Tibial artery (tissue), 4 donors: ENCODE measurements around the gene PALM2AKAP2.

Experiments used
- DNase-seq, 2 donors: peaks; one replicate each; pipeline ENCODE4 v3.0.0-alpha.2; 2019
- H3K27ac ChIP-seq, 2 donors: fragments of 200-600 bp; sonication (generic) in 1 of 2; 1 replicate in 1 of 2; 2 replicates in 1 of 2; pipeline ENCODE4 v1.5.1; 2018 to 2019; ENCODE audit warnings: mild to moderate bottlenecking in 1 of 2
- H3K27me3 ChIP-seq, 2 donors: fragments of 200-600 bp; sonication (generic) in 1 of 2; one replicate each; pipeline versions ENCODE4 v1.5.1 to v1.6.0; 2016 to 2019
- H3K36me3 ChIP-seq, 3 donors: fragments of 200-600 bp; sonication (generic) in 2 of 3; one replicate each; pipeline ENCODE4 v1.5.1; 2016 to 2019; ENCODE audit warnings: mild to moderate bottlenecking in 2 of 3
- H3K4me1 ChIP-seq, 4 donors: fragments of 200-600 bp; sonication (generic) in 2 of 4; 1 replicate in 3 of 4; 2 replicates in 1 of 4; pipeline ENCODE4 v1.5.1; 2016 to 2019
- H3K4me3 ChIP-seq, 2 donors: fragments of 200-600 bp; sonication (generic) in 1 of 2; 1 replicate in 1 of 2; 2 replicates in 1 of 2; pipeline ENCODE4 v1.5.1; 2018 to 2019; ENCODE audit warnings: mild to moderate bottlenecking in 2 of 2
- H3K9me3 ChIP-seq, 3 donors: fragments of 200-600 bp; sonication (generic) in 1 of 3; one replicate each; pipeline ENCODE4 v1.5.1; 2016 to 2019
- intact Hi-C: fragments of 100-400 bp; cut with DNase I; formaldehyde crosslinking; loops from one replicate; pipeline ENCODE4 v1.15.0; 2023; ENCODE audit warnings: low total_unique reads
- TF ChIP-seq, protein P1 (sequence below), 2 experiments: fragments of 200-600 bp in 1 of 2; fragments of 450-650 bp in 1 of 2; IDR thresholded peaks; one replicate each; pipeline ENCODE4 v1.5.1; 2017 to 2019; ENCODE audit warnings: antibody characterized with exemption in 2 of 2, mild to moderate bottlenecking in 1 of 2, moderate library complexity in 1 of 2

Gene PALM2AKAP2

DNA sequence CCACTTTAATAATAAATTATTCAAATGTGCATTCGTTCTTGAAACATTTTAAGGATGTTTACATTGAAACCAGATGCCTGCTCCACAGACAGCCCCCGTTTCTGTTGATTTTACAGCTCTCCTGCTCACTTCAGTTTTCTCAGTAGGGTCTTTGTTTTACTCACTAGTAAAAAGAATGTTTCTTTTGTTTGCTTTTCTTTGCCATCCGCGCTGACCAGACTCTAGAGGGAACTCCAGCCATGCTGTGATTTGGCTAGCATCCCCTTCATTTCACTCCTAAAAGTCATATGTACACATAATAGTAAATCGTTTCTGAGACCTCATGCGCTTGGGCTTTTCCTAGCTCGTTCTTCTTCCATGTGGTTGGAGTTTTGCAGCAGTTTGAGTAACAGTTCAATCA lies 28.7 kb upstream of the PALM2AKAP2 start:
- H3K27ac ChIP-seq = no peak overlapping the region
- H3K36me3 ChIP-seq = no peaks in the 10 kb centered on the region
- TF ChIP-seq, protein P1, sequence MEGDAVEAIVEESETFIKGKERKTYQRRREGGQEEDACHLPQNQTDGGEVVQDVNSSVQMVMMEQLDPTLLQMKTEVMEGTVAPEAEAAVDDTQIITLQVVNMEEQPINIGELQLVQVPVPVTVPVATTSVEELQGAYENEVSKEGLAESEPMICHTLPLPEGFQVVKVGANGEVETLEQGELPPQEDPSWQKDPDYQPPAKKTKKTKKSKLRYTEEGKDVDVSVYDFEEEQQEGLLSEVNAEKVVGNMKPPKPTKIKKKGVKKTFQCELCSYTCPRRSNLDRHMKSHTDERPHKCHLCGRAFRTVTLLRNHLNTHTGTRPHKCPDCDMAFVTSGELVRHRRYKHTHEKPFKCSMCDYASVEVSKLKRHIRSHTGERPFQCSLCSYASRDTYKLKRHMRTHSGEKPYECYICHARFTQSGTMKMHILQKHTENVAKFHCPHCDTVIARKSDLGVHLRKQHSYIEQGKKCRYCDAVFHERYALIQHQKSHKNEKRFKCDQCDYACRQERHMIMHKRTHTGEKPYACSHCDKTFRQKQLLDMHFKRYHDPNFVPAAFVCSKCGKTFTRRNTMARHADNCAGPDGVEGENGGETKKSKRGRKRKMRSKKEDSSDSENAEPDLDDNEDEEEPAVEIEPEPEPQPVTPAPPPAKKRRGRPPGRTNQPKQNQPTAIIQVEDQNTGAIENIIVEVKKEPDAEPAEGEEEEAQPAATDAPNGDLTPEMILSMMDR (IDR thresholded peaks at IDR 0.05) = no peak
- H3K9me3 ChIP-seq = no peaks in the 10 kb centered on the region
- no peak overlapping the region for H3K4me3 ChIP-seq
- peaks cover 0 to 23% (median 6%) of the 10 kb centered on the region in 4 donors for H3K4me1 ChIP-seq
- intact Hi-C loops = no loop called here
- no peaks in the 10 kb centered on the region for H3K27me3 ChIP-seq
- DNase-seq = no peak

DNA sequence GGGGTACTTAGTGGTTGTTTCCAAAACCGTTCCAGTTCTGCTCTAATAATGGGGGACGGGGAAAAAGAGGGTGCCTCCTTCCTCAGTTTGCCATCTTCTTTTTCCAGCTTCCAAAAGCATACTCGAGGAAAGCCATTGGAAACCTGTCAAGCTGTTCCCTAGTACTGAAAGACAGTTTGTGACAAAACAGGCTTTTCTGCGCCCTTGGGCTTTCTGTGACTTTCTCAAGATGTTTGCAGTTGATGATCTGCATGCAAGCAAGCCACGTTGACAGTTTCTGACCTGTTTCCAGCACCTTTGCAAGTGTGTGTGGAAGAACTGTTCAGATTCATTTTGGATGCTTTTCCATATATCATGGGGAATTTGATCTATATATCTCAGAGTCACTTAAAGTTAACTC lies 26.7 kb upstream of the PALM2AKAP2 start:
- Histone ChIP-seq H3K4me3 (no peak overlapping the region), H3K27me3 (no peaks in the 10 kb centered on the region), H3K36me3 (no peaks in the 10 kb centered on the region), H3K4me1 (peaks cover 0 to 15% (median 3%) of the 10 kb centered on the region in 4 donors), H3K27ac (no peak overlapping the region), H3K9me3 (no peaks in the 10 kb centered on the region)
- TF ChIP-seq, protein P1 (IDR thresholded peaks at IDR 0.05) = no peak
- intact Hi-C loops = no loop called here
- DNase-seq = no peak

DNA sequence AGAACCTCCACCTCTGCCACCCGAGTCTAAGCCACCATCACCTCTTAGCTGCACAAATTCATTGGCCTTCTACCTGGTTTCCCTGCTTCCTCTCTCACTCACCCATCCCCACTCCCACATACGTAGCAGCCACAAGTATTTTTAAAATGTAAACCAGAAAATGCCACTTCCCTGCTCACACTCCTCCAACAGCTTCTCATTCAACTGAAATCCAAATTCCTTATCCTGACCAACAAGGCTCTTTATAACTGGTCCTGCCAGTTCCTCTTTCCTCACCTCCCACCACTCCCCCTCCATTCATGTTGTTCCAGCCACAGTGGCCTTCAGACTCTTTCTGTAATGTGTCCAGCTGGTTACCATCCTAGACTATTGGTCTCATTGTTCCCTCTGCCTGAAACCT lies 25.0 kb upstream of the PALM2AKAP2 start:
- intact Hi-C loops = no loop called here
- H3K4me3 ChIP-seq = no peak overlapping the region

DNA sequence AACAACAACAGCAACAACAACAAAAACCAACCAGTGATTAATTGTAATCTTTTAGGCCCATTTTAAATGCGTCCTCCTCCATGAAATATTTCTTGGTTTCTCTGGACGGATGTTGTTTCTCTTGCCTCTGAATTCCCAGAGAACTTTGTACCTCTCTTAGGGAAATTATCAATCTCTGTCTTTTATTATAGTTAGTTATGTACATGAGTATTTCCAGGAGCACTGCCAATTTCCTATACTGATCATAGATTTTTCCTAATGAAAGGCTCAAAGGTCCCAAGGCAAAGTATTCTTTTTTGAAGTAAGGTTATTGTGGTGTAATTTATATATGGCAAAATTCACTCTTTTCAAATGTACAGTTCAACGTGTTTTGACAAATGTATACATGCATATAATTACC lies 20.4 kb upstream of the PALM2AKAP2 start:
- intact Hi-C loops = no loop called here
- Histone ChIP-seq H3K36me3 (no peaks in the 10 kb centered on the region), H3K4me1 (no peaks in the 10 kb centered on the region), H3K27me3 (no peaks in the 10 kb centered on the region), H3K4me3 (no peak overlapping the region), H3K9me3 (no peaks in the 10 kb centered on the region), H3K27ac (no peak overlapping the region)
- DNase-seq = no peak
- TF ChIP-seq, protein P1 (IDR thresholded peaks at IDR 0.05) = no peak

More for the DNA sequence above, 25.0 kb upstream of the PALM2AKAP2 start:
- Histone ChIP-seq H3K27ac (no peak overlapping the region), H3K36me3 (no peaks in the 10 kb centered on the region), H3K9me3 (no peaks in the 10 kb centered on the region), H3K4me1 (peaks cover 0 to 15% (median 3%) of the 10 kb centered on the region in 4 donors), H3K27me3 (no peaks in the 10 kb centered on the region)
- no peak for DNase-seq
- TF ChIP-seq, protein P1 (IDR thresholded peaks at IDR 0.05) = no peak

DNA sequence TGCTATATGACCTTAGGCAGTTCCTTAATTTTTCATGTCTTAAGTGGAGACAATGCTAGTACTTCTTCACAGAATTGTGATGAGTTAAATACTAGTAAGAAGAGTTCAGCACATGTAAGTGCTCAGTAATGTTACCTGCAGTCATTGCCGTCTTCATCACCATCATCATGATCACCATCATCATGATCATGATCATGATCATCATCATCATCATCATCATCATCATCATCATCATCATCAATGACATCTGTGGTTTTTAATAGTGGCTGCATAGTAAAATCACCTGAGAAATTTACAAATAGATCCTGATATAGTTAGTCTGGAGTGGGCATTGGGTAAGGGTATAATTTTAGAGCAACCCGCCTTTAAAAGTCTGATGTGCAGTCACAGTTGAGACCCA lies 14.7 kb upstream of the PALM2AKAP2 start:
- intact Hi-C loops = no loop called here
- Histone ChIP-seq H3K9me3 (no peaks in the 10 kb centered on the region), H3K4me1 (peaks cover 0 to 18% (median 11%) of the 10 kb centered on the region in 4 donors), H3K4me3 (no peak overlapping the region), H3K36me3 (no peaks in the 10 kb centered on the region), H3K27me3 (no peaks in the 10 kb centered on the region), H3K27ac (no peak overlapping the region)
- TF ChIP-seq, protein P1 (IDR thresholded peaks at IDR 0.05) = no peak
- no peak for DNase-seq

DNA sequence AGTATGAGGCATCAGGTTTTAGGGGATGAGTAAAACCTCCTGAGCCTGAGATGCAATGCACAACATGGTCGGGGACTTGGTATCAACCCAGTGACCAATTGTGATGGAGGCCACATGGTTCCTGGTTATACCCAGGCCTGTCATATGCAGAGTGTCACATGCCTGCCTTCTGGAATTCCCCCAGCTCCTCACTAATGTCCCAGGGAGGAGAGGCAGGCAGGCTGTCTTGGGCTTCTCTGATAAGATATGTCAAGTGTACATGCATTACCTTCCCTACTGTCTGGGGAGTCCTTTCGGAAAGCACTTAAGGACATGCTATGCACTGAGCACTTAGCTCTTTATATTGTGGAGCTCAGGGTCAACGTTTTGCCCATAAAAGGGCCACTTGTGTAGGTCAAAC lies 14.2 kb upstream of the PALM2AKAP2 start:
- DNase-seq = no peak
- Histone ChIP-seq H3K4me1 (peaks cover 0 to 24% (median 11%) of the 10 kb centered on the region in 4 donors), H3K9me3 (no peaks in the 10 kb centered on the region), H3K27me3 (no peaks in the 10 kb centered on the region), H3K27ac (no peak overlapping the region), H3K4me3 (no peak overlapping the region), H3K36me3 (no peaks in the 10 kb centered on the region)
- TF ChIP-seq, protein P1 (IDR thresholded peaks at IDR 0.05) = no peak
- intact Hi-C loops = no loop called here
